GM10248 (cell line): ENCODE data around the gene PRDM9.
"Not testable (repeated sequence)": the region's sequence is repeated elsewhere in the genome, so short reads cannot be mapped to it uniquely, and the experiment has no call there.

Experiments
- CTCF ChIA-PET: fragments of 300-600 bp; sonication (Branson Sonifier 250); formaldehyde crosslinking; extraction: SDS; loops from one replicate; lab custom pipeline; 2021; ENCODE audit warnings: antibody characterized with exemption; lab: Yijun Ruan, JAX
- POLR2A ChIA-PET: fragments of 350-650 bp; sonication (Branson Sonifier 250); formaldehyde crosslinking; extraction: SDS; loops from one replicate; lab custom pipeline; 2020; ENCODE audit warnings: antibody characterized with exemption; lab: Yijun Ruan, JAX
- DNase-seq: peaks from one replicate; pipeline ENCODE4 v3.0.0; 2012; ENCODE audit errors: extremely low spot score
- CTCF ChIP-seq: IDR thresholded peaks from 2 replicates; pipeline ENCODE4 v1.5.1; 2012; ENCODE audit warnings: mild to moderate bottlenecking, low read depth; ENCODE audit errors: extremely low read depth, missing control alignments, control extremely low read depth

Gene PRDM9

GRCh38 chr5:23490993-23491392 lies 16.4 kb upstream of the PRDM9 start:
- ChIA-PET CTCF (no interaction called here), POLR2A (no interaction called here)
- no peak for TF ChIP-seq CTCF
- no peak for DNase-seq

GRCh38 chr5:23494558-23494957 lies 12.9 kb upstream of the PRDM9 start:
- no peak for DNase-seq
- ChIA-PET CTCF (no interaction called here), POLR2A (no interaction called here)

GRCh38 chr5:23496576-23496975 lies 10.8 kb upstream of the PRDM9 start:
- POLR2A ChIA-PET, result no interaction called here
- TF ChIP-seq CTCF, result no peak
- CTCF ChIA-PET, result no interaction called here
- no peak for DNase-seq

More at GRCh38 chr5:23494558-23494957, 12.9 kb upstream of the PRDM9 start:
- no peak for TF ChIP-seq CTCF

- no peak for DNase-seq
- peak; percentile 1 for TF ChIP-seq CTCF
- ChIA-PET POLR2A (no interaction called here), CTCF (no interaction called here)
These were observed 826 bp upstream of the PRDM9 start for GRCh38 chr5:23506329-23507236.

- POLR2A ChIA-PET, DNase-seq: not testable (repeated sequence)
- CTCF ChIA-PET, result interaction anchor here (1.1 kb wide), 1 partner anchor 27 kb away, joined by 3 read pairs; no protein-coding TSS in a partner anchor
These were observed 3.0 kb downstream of the PRDM9 start for GRCh38 chr5:23510434-23510833.

- no peak for DNase-seq
- POLR2A ChIA-PET, result no interaction called here
- TF ChIP-seq CTCF, result no peak
- CTCF ChIA-PET, result interaction anchor here (0.7 kb wide), 1 partner anchor 9 kb away, joined by 3 read pairs; no protein-coding TSS in a partner anchor
These were observed 15.1 kb downstream of the PRDM9 start for GRCh38 chr5:23522553-23522952.

GRCh38 chr5:23523031-23523430 lies 15.6 kb downstream of the PRDM9 start:
- POLR2A ChIA-PET, result no interaction called here
- DNase-seq, result no peak
- TF ChIP-seq CTCF, result no peak
- CTCF ChIA-PET, result interaction anchor here (0.7 kb wide), 1 partner anchor 9 kb away, joined by 3 read pairs; no protein-coding TSS in a partner anchor
